ENCODE measurements around the gene CEP57.

Gene CEP57

DNA sequence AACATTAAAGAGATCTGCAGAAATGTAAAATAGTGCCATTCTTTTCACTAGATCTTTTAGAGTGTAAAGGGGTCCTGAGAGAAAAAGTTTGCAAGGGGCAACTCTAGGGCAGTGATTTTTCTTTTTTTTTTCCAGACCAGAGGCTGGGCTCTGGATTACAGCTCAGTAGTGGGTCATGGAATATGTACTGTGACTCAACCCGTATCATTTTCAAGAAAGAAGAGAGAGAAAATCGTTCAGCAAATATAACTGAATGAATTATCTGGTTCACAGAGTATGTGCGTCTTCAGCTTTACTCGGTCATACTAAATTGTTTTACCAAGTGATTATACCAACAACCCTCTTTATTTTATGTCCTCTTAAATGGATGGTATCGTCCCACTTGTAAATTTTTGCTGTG lies 3.8 kb downstream of the CEP57 start:
- DNase-seq (ENCODE audit: low read depth): no peak
- TF ChIP-seq, protein P1, sequence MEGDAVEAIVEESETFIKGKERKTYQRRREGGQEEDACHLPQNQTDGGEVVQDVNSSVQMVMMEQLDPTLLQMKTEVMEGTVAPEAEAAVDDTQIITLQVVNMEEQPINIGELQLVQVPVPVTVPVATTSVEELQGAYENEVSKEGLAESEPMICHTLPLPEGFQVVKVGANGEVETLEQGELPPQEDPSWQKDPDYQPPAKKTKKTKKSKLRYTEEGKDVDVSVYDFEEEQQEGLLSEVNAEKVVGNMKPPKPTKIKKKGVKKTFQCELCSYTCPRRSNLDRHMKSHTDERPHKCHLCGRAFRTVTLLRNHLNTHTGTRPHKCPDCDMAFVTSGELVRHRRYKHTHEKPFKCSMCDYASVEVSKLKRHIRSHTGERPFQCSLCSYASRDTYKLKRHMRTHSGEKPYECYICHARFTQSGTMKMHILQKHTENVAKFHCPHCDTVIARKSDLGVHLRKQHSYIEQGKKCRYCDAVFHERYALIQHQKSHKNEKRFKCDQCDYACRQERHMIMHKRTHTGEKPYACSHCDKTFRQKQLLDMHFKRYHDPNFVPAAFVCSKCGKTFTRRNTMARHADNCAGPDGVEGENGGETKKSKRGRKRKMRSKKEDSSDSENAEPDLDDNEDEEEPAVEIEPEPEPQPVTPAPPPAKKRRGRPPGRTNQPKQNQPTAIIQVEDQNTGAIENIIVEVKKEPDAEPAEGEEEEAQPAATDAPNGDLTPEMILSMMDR (IDR thresholded peaks at IDR 0.05; ENCODE audit: control insufficient read depth, extremely low read depth, insufficient read depth): no peak
- H3K4me3 ChIP-seq (ENCODE audit: low read depth, low read length): no peak overlapping the region

DNA sequence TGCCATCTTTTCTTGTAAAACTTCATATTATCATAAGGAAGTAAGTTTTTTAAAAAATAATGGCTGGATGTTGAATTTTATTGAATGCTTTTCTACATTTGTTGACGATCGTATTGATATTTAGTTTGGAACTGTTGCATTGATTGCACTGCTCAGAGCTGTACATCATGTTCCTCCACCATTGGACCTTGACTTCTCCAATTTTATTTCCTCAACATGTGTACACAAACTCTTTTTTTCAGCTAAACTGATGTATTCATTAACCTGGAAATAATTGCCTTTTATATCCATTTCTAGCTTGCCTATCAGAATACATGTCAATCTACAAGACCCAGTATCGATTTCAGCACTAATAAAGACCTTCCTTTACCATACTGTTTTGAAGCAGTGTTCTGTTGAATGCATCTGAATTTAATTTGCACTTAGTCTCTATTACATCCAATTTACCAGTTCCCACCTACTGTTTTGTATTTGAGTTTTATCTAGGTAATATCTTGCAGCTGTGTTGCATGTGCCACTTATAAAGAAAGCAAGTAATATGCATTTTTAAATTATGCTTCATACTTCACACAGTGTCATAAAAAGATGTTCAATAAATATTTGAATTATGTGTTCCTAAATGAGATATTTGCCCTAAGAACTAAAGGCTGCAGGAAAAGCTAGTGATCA lies 5.5 kb downstream of the CEP57 start:
- TF ChIP-seq, protein P1 (IDR thresholded peaks at IDR 0.05; ENCODE audit: control insufficient read depth, extremely low read depth, insufficient read depth): no peak
- no peak for DNase-seq (ENCODE audit: low read depth)

DNA sequence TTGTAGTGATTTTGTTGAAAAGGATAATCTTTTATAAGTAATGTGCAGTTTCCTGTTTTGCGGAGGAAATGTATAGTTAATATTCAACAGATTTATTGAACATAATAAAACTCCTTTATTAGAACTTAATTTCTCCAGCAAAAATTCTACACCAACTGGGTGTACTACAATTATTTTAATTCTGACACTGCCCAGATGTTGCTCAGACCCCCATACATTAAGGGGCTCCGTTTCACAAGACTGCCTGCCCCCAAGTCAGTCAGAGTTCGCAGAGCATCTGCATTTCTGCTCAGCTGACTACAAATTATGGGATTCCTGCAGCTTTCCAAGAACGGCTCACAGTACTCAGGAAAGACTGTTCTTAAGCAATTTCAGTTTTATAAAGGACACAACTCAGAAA lies 6.2 kb downstream of the CEP57 start:
- TF ChIP-seq, protein P1 (IDR thresholded peaks at IDR 0.05; ENCODE audit: control insufficient read depth, extremely low read depth, insufficient read depth): no peak
- no peak for DNase-seq (ENCODE audit: low read depth)
- H3K4me3 ChIP-seq (ENCODE audit: low read depth, low read length): no peak overlapping the region

More for the DNA sequence above, 5.5 kb downstream of the CEP57 start:
- H3K4me3 ChIP-seq (ENCODE audit: low read depth, low read length): no peak overlapping the region

DNA sequence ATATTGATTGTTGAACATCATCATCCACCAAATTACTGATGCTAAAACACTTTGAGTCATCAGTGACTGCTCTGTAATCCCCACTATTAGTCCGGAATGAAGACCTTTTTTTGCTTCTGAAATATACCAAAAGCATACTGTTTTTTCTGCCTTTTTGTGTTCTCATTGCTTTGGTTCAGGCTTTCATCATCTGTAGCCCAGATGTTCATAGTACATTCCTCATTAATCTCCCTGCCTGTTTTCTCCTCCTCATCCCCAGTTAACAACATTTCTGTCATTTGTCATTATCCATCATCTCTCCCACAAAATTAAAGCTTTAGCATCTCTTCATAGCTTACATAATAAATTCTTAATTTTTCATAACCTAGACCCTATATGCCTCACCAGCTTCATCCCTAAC lies 9.2 kb downstream of the CEP57 start:
- TF ChIP-seq, protein P1 (IDR thresholded peaks at IDR 0.05; ENCODE audit: control insufficient read depth, extremely low read depth, insufficient read depth): no peak
- no peak for DNase-seq (ENCODE audit: low read depth)
- H3K4me3 ChIP-seq (ENCODE audit: low read depth, low read length): no peak overlapping the region

DNA sequence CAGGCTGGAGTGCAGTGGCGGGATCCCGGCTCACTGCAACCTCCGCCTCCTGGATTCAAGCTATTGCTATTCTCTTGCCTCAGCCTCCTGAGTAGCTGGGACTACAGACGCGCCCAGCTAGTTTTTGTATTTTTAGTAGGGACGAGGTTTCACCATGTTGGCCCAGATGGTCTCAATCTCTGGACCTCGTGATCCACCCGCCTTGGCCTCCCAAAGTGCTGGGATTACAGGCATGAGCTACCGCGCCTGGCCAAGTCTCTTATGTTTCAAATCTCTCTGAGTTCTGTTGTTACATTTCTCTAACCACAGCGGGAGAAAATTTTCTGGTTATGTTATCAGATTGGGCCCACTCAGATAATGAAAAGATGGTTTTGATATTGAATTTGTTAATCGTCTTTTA lies 10.1 kb downstream of the CEP57 start:
- no peak overlapping the region for H3K4me3 ChIP-seq (ENCODE audit: low read depth, low read length)
- no peak for DNase-seq (ENCODE audit: low read depth)
- TF ChIP-seq, protein P1 (IDR thresholded peaks at IDR 0.05; ENCODE audit: control insufficient read depth, extremely low read depth, insufficient read depth): no peak

DNA sequence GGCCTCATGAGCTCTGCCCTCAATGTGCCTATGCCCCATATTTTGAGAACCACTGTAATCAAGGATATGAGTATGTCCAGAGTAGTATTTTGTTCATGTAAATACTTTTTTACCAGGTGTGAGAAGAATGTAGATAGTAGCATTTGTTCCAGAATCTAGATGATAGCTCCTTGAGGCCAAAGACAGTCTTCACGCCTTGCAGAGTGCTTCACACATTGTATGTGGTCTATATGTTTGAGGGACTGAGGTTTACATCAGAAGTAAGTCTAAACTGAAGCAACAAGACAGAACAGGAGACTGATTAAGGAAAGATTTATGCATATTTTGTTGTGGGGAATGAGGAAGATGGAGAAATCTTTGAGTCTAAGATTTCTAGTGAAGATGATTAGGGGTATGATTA lies 12.5 kb downstream of the CEP57 start:
- no peak for DNase-seq (ENCODE audit: low read depth)
- H3K4me3 ChIP-seq (ENCODE audit: low read depth, low read length): no peak overlapping the region
- TF ChIP-seq, protein P1 (IDR thresholded peaks at IDR 0.05; ENCODE audit: control insufficient read depth, extremely low read depth, insufficient read depth): no peak

DNA sequence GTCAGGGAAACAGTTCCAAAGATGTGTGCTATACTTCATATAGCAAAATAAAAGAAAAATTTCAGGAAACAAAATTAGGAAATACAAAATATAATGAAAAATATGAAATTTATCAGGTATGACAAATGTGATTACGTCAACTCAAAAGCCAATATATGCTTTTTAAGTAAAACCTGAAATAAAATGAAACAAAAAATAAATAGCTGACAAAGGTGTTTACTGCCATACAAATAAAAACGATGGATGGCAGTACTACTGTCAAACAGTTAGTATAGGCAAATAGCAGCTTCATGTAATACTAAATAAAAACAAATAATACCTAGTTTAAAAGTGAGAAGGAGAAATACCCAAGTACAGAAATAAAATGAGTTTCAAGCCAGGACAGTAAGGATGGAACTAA lies 13.7 kb downstream of the CEP57 start:
- no peak for DNase-seq (ENCODE audit: low read depth)

More for the DNA sequence above, 13.7 kb downstream of the CEP57 start:
- TF ChIP-seq, protein P1 (IDR thresholded peaks at IDR 0.05; ENCODE audit: control insufficient read depth, extremely low read depth, insufficient read depth): no peak
- no peak overlapping the region for H3K4me3 ChIP-seq (ENCODE audit: low read depth, low read length)

All from LNCaP clone FGC (cell line).